Measurements from ENCODE around the gene TUBB8. TPM values are rescaled to one million over a fixed set of nuclear protein-coding genes. Genes with fewer than 3 reads are reported as not detected.

TUBB8 gene
- total and polyA plus RNA-seq, 9 of the 15 experiments (the other 6 are each of a cell fraction or from before 2014, with no cell fraction given): 0.07 TPM; not detected in 8

GRCh38 chr10:87177-88080 lies 38.3 kb upstream of the TUBB8 start:
- ATAC-seq (peak; percentile 75), DNase-seq (ENCODE audit: extremely low read depth in 1 of 4, low spot score in 3 of 4) (peak; percentile 48 to 80 (median 60)), FAIRE-seq (peak; percentile 60)
- no peaks in the 10 kb centered on the region for H3K9me3 ChIP-seq (replicated peaks; ENCODE audit: control insufficient read depth, insufficient read depth, low read depth, low read length)
- peak overlapping the region; percentile 53; the same call in 1 of the 2 replicates for H2AFZ ChIP-seq (ENCODE audit: low read depth, low read length)
- BruUV-seq (replicated peaks): no TSS peak
- POLR2A ChIA-PET: interaction anchor here (0.6 to 0.7 kb wide), 2 partner anchors 8 to 12 kb away, joined by 3 read pairs; no protein-coding TSS in a partner anchor
- H3K27ac ChIP-seq (ENCODE audit: extremely low read depth, low read depth, low read length): no peak overlapping the region
- H3K9ac ChIP-seq (ENCODE audit: insufficient read depth in 1 of 2, low read depth in 2 of 2, low read length in 2 of 2): no peak overlapping the region
- H3K4me2 ChIP-seq (ENCODE audit: insufficient read depth, low read length): peak overlapping the region; percentile 32
- CTCF ChIA-PET (ENCODE audit: low intra/inter-chr PET ratio): no interaction called here
- H3K36me3 ChIP-seq (ENCODE audit: control insufficient read depth, insufficient read depth, low read length): no peaks in the 10 kb centered on the region
- peaks cover 6 to 10% of the 10 kb centered on the region in 2 experiments; a peak in 3 of 5 replicates for H3K4me1 ChIP-seq (replicated peaks in 1 of 2; ENCODE audit: control insufficient read depth in 2 of 2, insufficient read depth in 2 of 2, low read length in 2 of 2)
- no peaks in the 10 kb centered on the region for H3K9me1 ChIP-seq (ENCODE audit: control insufficient read depth, insufficient read depth, low read length)
- intact Hi-C loops (cut with micrococcal nuclease): no loop called here
- no peaks in the 10 kb centered on the region; the same call in 1 of the 2 replicates for H4K20me1 ChIP-seq (replicated peaks; ENCODE audit: control insufficient read depth, insufficient read depth, low read length)
- H3K27me3 ChIP-seq (ENCODE audit: control insufficient read depth in 2 of 2, insufficient read depth in 2 of 2, low read length in 2 of 2): peaks cover 0 to 10% of the 10 kb centered on the region in 2 experiments; a peak in 2 of 5 replicates
- WGBS (ENCODE audit: insufficient coverage, low coverage, missing lambda C conversion rate): 12% methylated on average over 17 of the region's 19 CpGs
- no peaks in the 10 kb centered on the region for H3K79me2 ChIP-seq (ENCODE audit: control insufficient read depth, insufficient read depth, low read length)
- in situ Hi-C loops (cut with MboI): no loop called here
- H3K4me3 ChIP-seq: no peak overlapping the region
- no peak for TF ChIP-seq RBM34 (IDR thresholded peaks at IDR 0.05; ENCODE audit: borderline replicate concordance, insufficient read depth, low read length)
- TF ChIP-seq TRIM24 (IDR thresholded peaks at IDR 0.05): peak; percentile 60 to 65
- peak; percentile 64; the same call in 1 of the 2 replicates for TF ChIP-seq SMARCA4 (IDR thresholded peaks at IDR 0.05)
- TF ChIP-seq ZNF217 (CRISPR knock-in tag; IDR thresholded peaks at IDR 0.05): no peak
- TF ChIP-seq MXD1 (CRISPR knock-in tag; IDR thresholded peaks at IDR 0.05; ENCODE audit: borderline replicate concordance, poor library complexity, severe bottlenecking): no peak
- no peak for TF ChIP-seq ZNF696 (CRISPR knock-in tag; conservative IDR thresholded peaks at IDR 0.05)
- no peak for TF ChIP-seq U2AF2 (optimal IDR thresholded peaks at IDR 0.05; ENCODE audit: low read depth, low read length)
- peak; percentile 81 for TF ChIP-seq NCOR1 (IDR thresholded peaks at IDR 0.05)
- TF ChIP-seq ETV5 (CRISPR knock-in tag; IDR thresholded peaks at IDR 0.05; ENCODE audit: low read depth): peak; percentile 67
- peak; percentile 95 for TF ChIP-seq SMAD4 (CRISPR knock-in tag; conservative IDR thresholded peaks at IDR 0.05)
- TF ChIP-seq FOXP1 (CRISPR knock-in tag; IDR thresholded peaks at IDR 0.05): no peak
- no peak for TF ChIP-seq EZH2 (IDR thresholded peaks at IDR 0.05; ENCODE audit: borderline replicate concordance, low read depth, low read length)
- no peak for TF ChIP-seq TCF7L2 (IDR thresholded peaks at IDR 0.05; ENCODE audit: low read depth, low read length)
- no peak for TF ChIP-seq ATF3 (IDR thresholded peaks at IDR 0.05)
- TF ChIP-seq ATF3 (CRISPR knock-in tag; conservative IDR thresholded peaks at IDR 0.05): no peak
- TF ChIP-seq NR4A1 (CRISPR knock-in tag; IDR thresholded peaks at IDR 0.05): no peak
- peak; percentile 42; the same call in 1 of the 2 replicates for TF ChIP-seq NR4A1 (tag; IDR thresholded peaks at IDR 0.05)
- peak; percentile 87 for TF ChIP-seq ARID1B (IDR thresholded peaks at IDR 0.05)
- peak; percentile 88 for TF ChIP-seq CBFA2T3 (IDR thresholded peaks at IDR 0.05)
- TF ChIP-seq ZNF3 (CRISPR knock-in tag; IDR thresholded peaks at IDR 0.05): no peak
- TF ChIP-seq L3MBTL2 (IDR thresholded peaks at IDR 0.05): peak; percentile 21; the same call in 1 of the 2 replicates
- TF ChIP-seq HMBOX1 (IDR thresholded peaks at IDR 0.05): peak; percentile 80
